IMR-90 (cell line): ENCODE results near the gene DACT2. TPM values are rescaled to one million over a fixed set of nuclear protein-coding genes. Genes with fewer than 3 reads are reported as not detected.

Experiments used
- ATAC-seq: fragments of 200-7000 bp; cut with Tn5 transposase; 2 replicates; pipeline ENCODE4 v1.9.1; 2020; ENCODE audit warnings: low read depth, mild to moderate bottlenecking, moderate library complexity
- BruUV-seq: library from RNA; stranded (reverse); fragments of 400-500 nt; replicated peaks from 2 replicates; lab custom pipeline; 2021; lab: Mats Ljungman, UMichigan
- CTCF ChIA-PET: fragments of 300-600 bp; formaldehyde crosslinking; extraction: SDS; loops from one replicate; lab custom pipeline; 2021; ENCODE audit warnings: antibody characterized with exemption; lab: Yijun Ruan, JAX
- POLR2A ChIA-PET: fragments of 300-600 bp; sonication (Branson Sonifier 250); formaldehyde crosslinking; loops from one replicate; lab custom pipeline; 2022; ENCODE audit warnings: antibody characterized with exemption; ENCODE audit not compliant: unreplicated experiment; lab: Charles Lee
- DNase-seq: peaks from one replicate; pipeline ENCODE4 v3.0.0; 2013
- H2AFZ ChIP-seq: replicated peaks from 2 replicates; pipeline ENCODE3; 2013; ENCODE audit warnings: low read length, mild to moderate bottlenecking; ENCODE audit not compliant: poor library complexity
- H2AK5ac ChIP-seq: 2 replicates; pipeline ENCODE4 v1.6.1; 2013; ENCODE audit warnings: low read depth, low read length, inconsistent platforms
- H2AK9ac ChIP-seq: replicated peaks from 2 replicates; pipeline ENCODE3; 2013; ENCODE audit warnings: mild to moderate bottlenecking, low read depth, low read length, moderate library complexity; ENCODE audit not compliant: poor library complexity
- H2BK120ac ChIP-seq: 2 replicates; pipeline ENCODE4 v1.6.1; 2013; ENCODE audit warnings: low read depth, low read length, inconsistent platforms
- H2BK15ac ChIP-seq: 3 replicates; pipeline ENCODE4 v1.6.1; 2013; ENCODE audit warnings: low read depth, low read length, inconsistent platforms
- H2BK20ac ChIP-seq: 2 replicates; pipeline ENCODE4 v1.6.1; 2013; ENCODE audit warnings: low read depth, mild to moderate bottlenecking, inconsistent platforms, low read length, moderate library complexity
- H2BK5ac ChIP-seq: 2 replicates; pipeline ENCODE4 v1.6.1; 2013; ENCODE audit warnings: mild to moderate bottlenecking, low read depth, low read length, inconsistent platforms; ENCODE audit not compliant: poor library complexity, severe bottlenecking
- H3K14ac ChIP-seq: replicated peaks from 2 replicates; pipeline ENCODE4 v1.6.1; 2013; ENCODE audit warnings: low read depth, low read length, inconsistent platforms
- H3K18ac ChIP-seq: 2 replicates; pipeline ENCODE4 v1.6.1; 2013; ENCODE audit warnings: low read depth, low read length, control low read depth
- H3K23ac ChIP-seq: 2 replicates; pipeline ENCODE4 v1.6.1; 2013; ENCODE audit warnings: low read depth, low read length, inconsistent platforms
- H3K27ac ChIP-seq: 2 replicates; pipeline ENCODE4 v1.5.1; 2013; ENCODE audit warnings: mild to moderate bottlenecking, control low read depth, low read length; ENCODE audit not compliant: insufficient read depth
- H3K27me3 ChIP-seq: 2 replicates; pipeline ENCODE4 v1.6.1; 2013; ENCODE audit warnings: low read length; ENCODE audit not compliant: control insufficient read depth, insufficient read depth
- H3K36me3 ChIP-seq: 2 replicates; pipeline ENCODE4 v1.6.1; 2013; ENCODE audit warnings: low read length, mixed read lengths; ENCODE audit not compliant: control insufficient read depth, insufficient read depth
- H3K4ac ChIP-seq: 2 replicates; pipeline ENCODE4 v1.6.1; 2013; ENCODE audit warnings: low read depth, low read length, inconsistent platforms
- H3K4me1 ChIP-seq: 2 replicates; pipeline ENCODE4 v1.6.1; 2013; ENCODE audit warnings: low read length, mixed read lengths; ENCODE audit not compliant: control insufficient read depth, insufficient read depth
- H3K4me2 ChIP-seq: 2 replicates; pipeline ENCODE4 v1.6.1; 2013; ENCODE audit warnings: low read depth, mild to moderate bottlenecking, control low read depth, low read length, moderate library complexity
- H3K4me3 ChIP-seq: 2 replicates; pipeline ENCODE4 v1.5.1; 2013; ENCODE audit warnings: low read depth, mild to moderate bottlenecking, control low read depth, low read length, moderate library complexity; ENCODE audit not compliant: insufficient read depth
- H3K56ac ChIP-seq: 2 replicates; pipeline ENCODE4 v1.6.1; 2013; ENCODE audit warnings: low read length, inconsistent platforms; ENCODE audit not compliant: insufficient read depth; ENCODE audit errors: extremely low read depth
- H3K79me1 ChIP-seq, 2 experiments: 2 replicates each; pipeline ENCODE4 v1.6.1; 2013; ENCODE audit warnings: low read length in 2 of 2, inconsistent platforms in 1 of 2, low read depth in 1 of 2
- H3K9ac ChIP-seq: 2 replicates; pipeline ENCODE4 v1.6.1; 2013; ENCODE audit warnings: low read depth, low read length, control low read depth
- H3K9me1 ChIP-seq: 2 replicates; pipeline ENCODE4 v1.6.1; 2013; ENCODE audit warnings: low read length, inconsistent platforms; ENCODE audit not compliant: insufficient read depth
- H3K9me3 ChIP-seq: 2 replicates; pipeline ENCODE4 v1.6.1; 2013; ENCODE audit warnings: low read length; ENCODE audit not compliant: control insufficient read depth, insufficient read depth
- H4K20me1 ChIP-seq: 2 replicates; pipeline ENCODE4 v1.6.1; 2013; ENCODE audit warnings: low read length, inconsistent platforms; ENCODE audit not compliant: insufficient read depth
- H4K5ac ChIP-seq: 2 replicates; pipeline ENCODE4 v1.6.1; 2013; ENCODE audit warnings: mild to moderate bottlenecking, low read depth, low read length, control low read depth
- H4K8ac ChIP-seq, 2 experiments: 2 replicates each; pipeline ENCODE4 v1.6.1; 2013; ENCODE audit warnings: low read depth in 2 of 2, low read length in 2 of 2, control low read depth in 1 of 2, inconsistent platforms in 1 of 2
- H4K91ac ChIP-seq: 2 replicates; pipeline ENCODE4 v1.6.1; 2013; ENCODE audit warnings: low read depth, low read length, inconsistent platforms; ENCODE audit not compliant: insufficient read depth
- BHLHE40 ChIP-seq: fragments of 150-350 bp; IDR thresholded peaks from 2 replicates; pipeline ENCODE4 v1.6.1; 2016; ENCODE audit warnings: mild to moderate bottlenecking, low read depth, low read length
- CEBPB ChIP-seq: IDR thresholded peaks from 2 replicates; pipeline ENCODE4 v1.6.1; 2012; ENCODE audit warnings: low read depth, low read length, improper control_type of control experiment
- CTCF ChIP-seq: conservative IDR thresholded peaks from 2 replicates; pipeline ENCODE4 v1.5.1; 2012; ENCODE audit warnings: mild to moderate bottlenecking, low read depth, low read length, improper control_type of control experiment
- ELK1 ChIP-seq: fragments of 150-350 bp; IDR thresholded peaks from 2 replicates; pipeline ENCODE4 v1.6.1; 2016; ENCODE audit warnings: low read depth, mild to moderate bottlenecking, low read length, moderate library complexity, borderline replicate concordance
- FOS ChIP-seq: fragments of 150-350 bp; IDR thresholded peaks from 2 replicates; pipeline ENCODE4 v1.6.1; 2016; ENCODE audit warnings: low read depth, low read length
- RCOR1 ChIP-seq: IDR thresholded peaks from 2 replicates; pipeline ENCODE4 v1.6.1; 2012; ENCODE audit warnings: mild to moderate bottlenecking, low read length, improper control_type of control experiment; ENCODE audit not compliant: insufficient replicate concordance
- WGBS, 2 experiments: methylation state at CpG; one replicate each; pipeline versions ENCODE4 v1.1.5 to v1.1.7; 2013; ENCODE audit warnings: missing lambda C conversion rate in 2 of 2; ENCODE audit not compliant: insufficient read length in 1 of 2; ENCODE audit errors: extremely low coverage in 2 of 2; 5-methylcytosine and 5-hydroxymethylcytosine counted together
- dilution Hi-C: fragments of 300-500 bp; cut with HindIII; formaldehyde crosslinking; loops from one replicate; pipeline ENCODE4 v1.14.3; 2018; ENCODE audit warnings: low sequenced_read_pairs; ENCODE audit not compliant: unreplicated experiment
- in situ Hi-C: fragments of 300-500 bp; cut with MboI; formaldehyde crosslinking; loops from 3 replicates; pipeline ENCODE4 v1.14.3; 2019; ENCODE audit warnings: low sequenced_read_pairs, inconsistent platforms, mixed read lengths
- intact Hi-C: fragments of 100-400 bp; cut with micrococcal nuclease; formaldehyde crosslinking; loops from 2 replicates; pipeline ENCODE4 v1.10.0; 2022
- polyA plus RNA-seq, 3 experiments: library from polyadenylated mRNA; depleted of rRNA; stranded (reverse); fragments of >200 nt; gene quantifications; 2 replicates each; pipeline ENCODE4 v1.2.3, GENCODE V29; 2012; ENCODE audit warnings: low replicate concordance in 1 of 3
- total RNA-seq: library from RNA; depleted of rRNA; stranded (reverse); fragments of >200 nt; gene quantifications from 2 replicates; pipeline ENCODE4 v1.2.3, GENCODE V29; 2012

The DACT2 gene
- total and polyA plus RNA-seq, 2 of the 4 experiments (the other 2 are of a cell fraction), result not detected

DNA sequence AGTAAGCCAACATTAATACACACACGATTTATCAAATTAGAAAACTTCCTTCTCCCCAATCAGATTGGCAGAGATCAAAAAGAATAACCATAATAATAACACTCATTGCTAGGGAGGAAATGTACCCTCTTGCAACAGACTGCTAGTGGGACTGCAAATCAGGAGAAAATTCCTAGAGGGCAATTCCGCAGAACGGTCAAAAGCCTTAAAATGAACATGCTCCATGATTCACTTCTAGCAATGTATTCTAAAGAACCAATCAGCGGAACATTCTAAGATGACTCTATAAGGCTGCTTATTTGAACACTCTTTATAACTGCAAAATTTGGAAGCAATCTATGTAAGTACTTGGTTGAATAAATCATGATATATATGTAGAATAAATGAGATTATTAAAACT lies 8.5 kb upstream of the DACT2 start:
- no peak overlapping the region for H2BK5ac ChIP-seq
- no peak for ATAC-seq
- H3K9me3 ChIP-seq, result peaks cover 20% of the 10 kb centered on the region
- no peak for DNase-seq
- no peaks in the 10 kb centered on the region for H3K27me3 ChIP-seq
- no CpG with 5 or more reads among the region's 4 CpGs for WGBS, 2 experiments
- ChIA-PET POLR2A (no interaction called here), CTCF (no interaction called here)
- no peak overlapping the region for H4K5ac ChIP-seq
- no peaks in the 10 kb centered on the region for H3K79me1 ChIP-seq
- H3K56ac ChIP-seq, result no peak overlapping the region
- H3K36me3 ChIP-seq, result no peaks in the 10 kb centered on the region
- H3K27ac ChIP-seq, result no peak overlapping the region
- no peak overlapping the region for H3K18ac ChIP-seq
- H4K91ac ChIP-seq, result no peak overlapping the region
- intact Hi-C loops (no loop called here), in situ Hi-C loops (no loop called here), dilution Hi-C loops (no loop called here)
- H2BK20ac ChIP-seq, result no peak overlapping the region
- no peak overlapping the region for H4K8ac ChIP-seq
- no peak overlapping the region for H3K4me3 ChIP-seq
- no peaks in the 10 kb centered on the region for H3K4me1 ChIP-seq
- H3K4ac ChIP-seq, result no peak overlapping the region
- no peak overlapping the region for H3K4me2 ChIP-seq
- no peak overlapping the region for H3K14ac ChIP-seq
- no TSS peak for BruUV-seq
- H2BK120ac ChIP-seq, result no peak overlapping the region
- no peak overlapping the region for H3K23ac ChIP-seq
- no peak overlapping the region for H2BK15ac ChIP-seq
- H3K9ac ChIP-seq, result no peak overlapping the region
- no peaks in the 10 kb centered on the region for H3K9me1 ChIP-seq
- no peak for TF ChIP-seq ELK1
- no peak for TF ChIP-seq BHLHE40
- no peak for TF ChIP-seq RCOR1
- TF ChIP-seq CTCF, result no peak
- TF ChIP-seq CEBPB, result no peak
- TF ChIP-seq FOS, result no peak
- no peaks in the 10 kb centered on the region for H4K20me1 ChIP-seq
- H2AK9ac ChIP-seq, result no peak overlapping the region
- no peak overlapping the region for H2AFZ ChIP-seq
- H2AK5ac ChIP-seq, result no peak overlapping the region
